ENCODE results near the gene SURF6. TPM values are rescaled to one million over a fixed set of nuclear protein-coding genes. Genes with fewer than 3 reads are reported as not detected.

SURF6 gene
- total RNA-seq, 1 experiment from 2014 or later = 56.3 TPM

DNA sequence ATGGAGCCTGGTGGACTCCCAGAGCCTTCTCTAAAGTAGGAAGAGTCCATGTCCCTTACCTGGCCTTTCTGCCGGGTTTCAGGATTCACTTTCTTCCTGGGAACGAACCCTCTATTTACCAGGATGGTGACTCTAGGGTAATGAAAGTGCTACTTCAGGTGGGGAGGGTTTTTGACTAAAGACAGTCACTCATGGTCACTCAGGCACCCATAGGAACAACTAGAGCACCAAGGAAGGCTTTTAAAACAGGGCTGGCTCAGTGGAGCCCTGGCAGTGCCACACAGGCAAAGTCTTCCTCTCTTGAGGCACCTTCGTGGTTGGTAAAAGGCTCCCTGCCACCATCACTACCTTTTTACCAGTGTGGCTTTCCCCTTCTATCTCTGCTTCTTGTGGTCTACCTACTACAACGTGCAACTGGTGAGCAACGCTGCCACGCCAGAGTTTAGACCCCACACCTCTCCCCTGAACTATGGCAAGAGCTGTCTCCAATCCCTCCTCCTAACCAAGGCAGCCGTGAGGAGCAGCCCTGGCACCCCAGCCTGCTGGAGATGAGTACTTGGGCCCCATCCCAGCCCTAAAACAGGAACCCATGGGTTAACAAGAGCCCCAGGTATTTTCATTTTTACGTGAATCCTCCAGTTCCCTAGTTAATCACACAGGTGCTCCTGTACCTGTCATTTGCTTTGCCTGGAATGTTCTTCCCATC, 16.8 kb upstream of the SURF6 start:
- Mint-ChIP-seq H3K4me3 (peak overlapping the region in 1 of 2 experiments; percentile 25; a peak in 1 of 5 replicates), H3K9me3 (peaks cover 0 to 3% of the 10 kb centered on the region in 2 experiments; a peak in 1 of 5 replicates), H3K27ac (peak overlapping the region in 2 of 3 experiments; percentile 80 to 81; a peak in 5 of 7 replicates), H3K4me1 (peaks cover 21 to 33% of the 10 kb centered on the region in 2 experiments), H3K36me3 (ENCODE audit: insufficient read depth in 1 of 3, low read depth in 3 of 3) (peaks cover 43 to 58% (median 53%) of the 10 kb centered on the region in 3 experiments), H3K27me3 (ENCODE audit: low read depth) (no peaks in the 10 kb centered on the region)
- no peak overlapping the region for H2AK5ac ChIP-seq (ENCODE audit: insufficient read length, low read length)
- no peak overlapping the region for H3T11ph ChIP-seq (ENCODE audit: low read length)
- no peak overlapping the region for H4K91ac ChIP-seq (ENCODE audit: insufficient read length, low read depth, low read length)
- no peak overlapping the region for H3K23ac ChIP-seq (ENCODE audit: insufficient read length, low read depth, low read length)
- no peaks in the 10 kb centered on the region for H4K20me1 ChIP-seq (ENCODE audit: control insufficient read depth, insufficient read depth, insufficient read length)
- peaks cover 2% of the 10 kb centered on the region for H3K79me1 ChIP-seq (ENCODE audit: insufficient read depth, low read depth, low read length, poor library complexity, severe bottlenecking)
- H2AFZ ChIP-seq (ENCODE audit: low read length) = no peak overlapping the region
- H3K4me2 ChIP-seq (ENCODE audit: insufficient read depth, insufficient read length, low read length) = no peak overlapping the region
- WGBS (ENCODE audit: extremely low coverage, insufficient read length, low lambda C conversion rate) = no CpG with 5 or more reads among the region's 8 CpGs
- no peaks in the 10 kb centered on the region for H3K9me3 ChIP-seq (ENCODE audit: control insufficient read depth, low read depth, low read length)
- no peak overlapping the region for H3K18ac ChIP-seq (ENCODE audit: insufficient read length, low read depth, low read length)
- H2BK15ac ChIP-seq (ENCODE audit: low read depth, low read length) = no peak overlapping the region
- no peaks in the 10 kb centered on the region for H3K27me3 ChIP-seq (ENCODE audit: insufficient read depth, low read length)
- no peak overlapping the region for H3K4ac ChIP-seq (ENCODE audit: low read depth, low read length)
- no peak overlapping the region for H2BK5ac ChIP-seq (ENCODE audit: insufficient read length, low read length)
- H3K23me2 ChIP-seq (ENCODE audit: insufficient read length, low read depth, low read length, poor library complexity, severe bottlenecking) = peaks cover 15% of the 10 kb centered on the region
- H3K79me2 ChIP-seq (ENCODE audit: insufficient read depth, low read length) = peaks cover 7% of the 10 kb centered on the region; the same call in 1 of the 2 replicates
- TF ChIP-seq, protein P1, sequence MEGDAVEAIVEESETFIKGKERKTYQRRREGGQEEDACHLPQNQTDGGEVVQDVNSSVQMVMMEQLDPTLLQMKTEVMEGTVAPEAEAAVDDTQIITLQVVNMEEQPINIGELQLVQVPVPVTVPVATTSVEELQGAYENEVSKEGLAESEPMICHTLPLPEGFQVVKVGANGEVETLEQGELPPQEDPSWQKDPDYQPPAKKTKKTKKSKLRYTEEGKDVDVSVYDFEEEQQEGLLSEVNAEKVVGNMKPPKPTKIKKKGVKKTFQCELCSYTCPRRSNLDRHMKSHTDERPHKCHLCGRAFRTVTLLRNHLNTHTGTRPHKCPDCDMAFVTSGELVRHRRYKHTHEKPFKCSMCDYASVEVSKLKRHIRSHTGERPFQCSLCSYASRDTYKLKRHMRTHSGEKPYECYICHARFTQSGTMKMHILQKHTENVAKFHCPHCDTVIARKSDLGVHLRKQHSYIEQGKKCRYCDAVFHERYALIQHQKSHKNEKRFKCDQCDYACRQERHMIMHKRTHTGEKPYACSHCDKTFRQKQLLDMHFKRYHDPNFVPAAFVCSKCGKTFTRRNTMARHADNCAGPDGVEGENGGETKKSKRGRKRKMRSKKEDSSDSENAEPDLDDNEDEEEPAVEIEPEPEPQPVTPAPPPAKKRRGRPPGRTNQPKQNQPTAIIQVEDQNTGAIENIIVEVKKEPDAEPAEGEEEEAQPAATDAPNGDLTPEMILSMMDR (conservative IDR thresholded peaks at IDR 0.05) = no peak
- H3K56ac ChIP-seq (ENCODE audit: insufficient read length, low read depth, low read length) = no peak overlapping the region
- no peak overlapping the region for H3K9ac ChIP-seq (ENCODE audit: extremely low read depth, insufficient read length, low read length)
- no peak overlapping the region for H3K27ac ChIP-seq (ENCODE audit: insufficient read length, low read depth, low read length)
- no peak for DNase-seq
- no peak overlapping the region for H3K14ac ChIP-seq (ENCODE audit: insufficient read depth, low read length)
- H2BK120ac ChIP-seq (ENCODE audit: low read depth, low read length, poor library complexity, severe bottlenecking) = no peak overlapping the region
- no peak overlapping the region for H2BK20ac ChIP-seq (ENCODE audit: low read depth, low read length, poor library complexity, severe bottlenecking)
- H4K5ac ChIP-seq (ENCODE audit: insufficient read length, low read depth, low read length) = no peak overlapping the region
- no peak overlapping the region for H4K8ac ChIP-seq (replicated peaks; ENCODE audit: insufficient read length, low read depth, low read length)
- no peak overlapping the region for H2BK12ac ChIP-seq (ENCODE audit: insufficient read length, low read depth, low read length)
- H3K4me1 ChIP-seq (ENCODE audit: insufficient read depth, low read length) = no peaks in the 10 kb centered on the region; the same call in 1 of the 2 replicates

All from H9 (cell line).